ENCODE data around the gene IGSF21.

The IGSF21 gene

GRCh38 chr1:18376661-18377060 is 269.1 kb downstream of the IGSF21 start:
- no peak for DNase-seq

GRCh38 chr1:18380288-18380687 is 272.7 kb downstream of the IGSF21 start:
- DNase-seq = no peak

GRCh38 chr1:18384059-18384458 is 276.5 kb downstream of the IGSF21 start:
- DNase-seq = no peak

GRCh38 chr1:18384471-18384870 is 276.9 kb downstream of the IGSF21 start:
- no peak for DNase-seq

GRCh38 chr1:18385239-18385790 is 277.7 kb downstream of the IGSF21 start:
- no peak for DNase-seq

GRCh38 chr1:18386591-18386990 is 279.0 kb downstream of the IGSF21 start:
- DNase-seq = no peak

- no peak for DNase-seq
These were observed 279.7 kb downstream of the IGSF21 start for GRCh38 chr1:18387307-18387706.

DNA sequence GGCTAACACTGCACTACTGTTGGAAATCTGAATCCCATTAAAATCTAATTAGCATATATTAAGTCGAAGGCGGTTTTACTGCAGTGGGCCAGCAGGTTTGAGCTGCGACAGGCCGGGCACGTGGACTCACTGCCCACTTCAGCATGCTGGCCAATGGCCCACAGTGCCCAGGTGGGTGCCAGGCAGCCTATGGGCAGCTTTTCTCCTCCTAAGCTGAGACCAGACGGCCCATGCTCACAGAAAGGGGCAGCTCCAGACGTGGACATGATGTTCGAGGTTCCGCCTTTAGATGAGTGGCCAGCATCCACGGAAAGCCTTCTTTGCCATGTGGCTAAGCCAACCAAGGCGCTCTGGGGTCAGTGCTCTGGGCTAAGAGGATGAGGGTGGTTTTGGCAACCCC is 283.4 kb downstream of the IGSF21 start:
- DNase-seq = no peak

DNA sequence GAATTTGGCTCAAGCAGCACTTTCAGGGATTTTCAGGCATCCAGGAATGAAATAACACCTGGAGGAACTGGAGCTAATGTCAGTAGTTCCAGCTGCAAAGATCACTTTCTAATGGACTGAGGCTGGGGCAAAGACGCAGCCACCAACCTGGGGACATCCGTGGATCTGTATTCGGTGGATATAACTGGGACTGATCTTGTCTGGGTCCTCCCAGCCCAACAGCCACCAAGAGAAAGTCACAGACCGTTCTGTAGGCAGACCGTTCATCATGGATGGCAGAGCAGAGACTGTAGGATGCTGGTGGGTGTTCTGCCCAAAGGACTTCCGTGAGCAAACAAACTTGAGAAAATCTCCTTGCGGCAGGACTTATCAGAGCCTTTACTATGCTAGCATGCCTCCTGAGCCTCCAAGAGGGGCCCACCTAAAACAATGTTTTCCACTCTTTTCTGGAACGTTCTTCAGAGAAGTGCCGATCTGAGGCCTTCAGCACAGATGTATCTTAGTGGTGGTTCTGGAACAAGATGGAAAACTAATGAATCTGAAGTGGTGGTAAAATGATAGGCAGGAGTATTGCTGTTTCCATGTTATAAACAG is 287.1 kb downstream of the IGSF21 start:
- DNase-seq = no peak

DNA sequence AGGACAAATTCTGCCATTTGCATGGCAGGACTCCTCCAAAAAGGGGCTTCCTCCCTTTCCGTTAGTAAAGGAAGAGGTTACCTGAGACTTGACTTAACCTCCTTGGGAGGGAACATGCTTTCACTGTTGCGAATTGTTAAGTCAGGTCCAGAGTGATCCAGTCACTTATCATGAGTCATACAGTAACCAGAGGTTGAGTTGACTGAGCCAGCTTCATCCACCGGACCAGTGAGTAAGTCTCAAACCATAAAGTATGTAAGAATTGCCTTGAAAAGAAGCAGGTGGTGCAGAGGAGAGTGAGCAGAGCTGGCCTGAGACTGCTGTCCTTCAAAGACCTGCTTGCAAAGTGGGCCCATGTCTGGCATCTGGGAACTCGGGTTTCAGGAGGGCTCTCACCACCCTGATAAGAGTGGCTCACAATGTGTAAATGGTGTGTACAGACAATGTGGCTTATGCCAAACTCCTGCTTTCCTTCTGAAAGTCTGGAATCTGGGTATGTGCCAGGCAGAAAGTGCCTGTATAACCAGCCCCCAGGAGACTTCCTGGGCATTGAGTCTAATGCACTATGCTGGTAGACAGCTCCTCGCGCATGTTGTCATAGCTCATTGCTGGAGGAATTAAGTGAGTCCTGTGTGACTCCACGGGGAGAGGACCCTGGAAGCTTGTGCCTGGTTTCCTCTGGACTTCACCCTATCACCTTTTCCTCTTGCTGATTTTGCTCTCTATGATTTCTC is 288.8 kb downstream of the IGSF21 start:
- no peak for DNase-seq

DNA sequence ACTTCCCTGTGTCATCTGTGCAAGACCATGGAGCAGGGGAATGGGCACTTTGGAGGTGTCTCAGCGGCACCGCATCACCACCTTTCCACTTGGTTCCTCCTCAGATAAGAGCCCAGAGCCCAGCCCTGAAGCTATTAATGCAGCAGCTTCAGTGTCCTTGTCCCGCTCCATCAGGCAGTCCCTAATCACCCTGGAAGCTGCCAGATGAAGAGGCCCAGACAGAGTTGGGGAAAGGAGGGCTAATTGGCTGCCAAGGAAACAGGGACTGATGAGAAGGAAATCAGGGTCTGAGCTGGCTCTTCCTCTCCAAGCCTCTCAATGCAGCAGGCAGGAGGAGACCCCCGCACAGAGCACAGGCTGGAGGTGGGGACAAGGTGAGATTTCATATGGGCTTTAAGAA is 290.0 kb downstream of the IGSF21 start:
- no peak for DNase-seq

GRCh38 chr1:18398791-18399530 is 291.4 kb downstream of the IGSF21 start:
- DNase-seq = no peak

DNA sequence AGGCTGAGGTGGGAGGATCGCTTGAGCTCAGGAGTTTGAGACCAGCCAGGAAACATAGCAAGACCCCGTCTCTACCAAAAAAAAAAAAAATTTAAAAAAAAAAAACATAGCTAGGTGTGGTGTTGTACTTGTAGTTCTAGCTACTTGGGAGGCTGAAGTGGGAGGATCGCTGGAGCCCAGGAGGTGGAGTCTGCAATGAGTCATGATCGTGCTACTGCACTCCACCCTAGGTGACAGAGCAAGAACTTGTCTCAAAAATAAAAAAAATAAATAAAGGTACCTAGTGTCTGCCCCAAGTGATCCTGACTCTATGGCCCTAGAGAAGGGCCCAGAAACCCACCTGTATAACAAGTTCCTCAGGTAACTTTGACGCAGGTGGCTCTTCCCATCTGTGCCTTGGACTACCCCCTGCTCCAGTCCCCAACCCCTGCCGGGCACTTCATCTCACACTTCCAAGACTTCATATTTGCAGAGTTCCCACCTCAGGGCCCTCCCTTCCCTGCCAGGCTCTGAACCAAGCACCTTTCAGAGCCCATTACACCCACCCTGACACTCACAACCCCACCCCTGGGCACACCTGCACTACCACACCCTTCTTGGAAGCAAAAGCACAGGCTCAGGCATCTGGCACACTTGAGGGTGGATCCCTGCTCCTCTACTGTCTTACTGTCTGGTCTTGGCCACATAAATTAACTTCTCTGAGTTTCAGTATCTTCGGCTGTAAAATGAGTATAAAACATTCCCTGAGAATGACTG is 292.9 kb downstream of the IGSF21 start:
- DNase-seq = no peak

GRCh38 chr1:18401921-18402320 is 294.3 kb downstream of the IGSF21 start:
- no peak for DNase-seq

GRCh38 chr1:18404460-18404859 is 296.9 kb downstream of the IGSF21 start:
- DNase-seq = no peak

DNA sequence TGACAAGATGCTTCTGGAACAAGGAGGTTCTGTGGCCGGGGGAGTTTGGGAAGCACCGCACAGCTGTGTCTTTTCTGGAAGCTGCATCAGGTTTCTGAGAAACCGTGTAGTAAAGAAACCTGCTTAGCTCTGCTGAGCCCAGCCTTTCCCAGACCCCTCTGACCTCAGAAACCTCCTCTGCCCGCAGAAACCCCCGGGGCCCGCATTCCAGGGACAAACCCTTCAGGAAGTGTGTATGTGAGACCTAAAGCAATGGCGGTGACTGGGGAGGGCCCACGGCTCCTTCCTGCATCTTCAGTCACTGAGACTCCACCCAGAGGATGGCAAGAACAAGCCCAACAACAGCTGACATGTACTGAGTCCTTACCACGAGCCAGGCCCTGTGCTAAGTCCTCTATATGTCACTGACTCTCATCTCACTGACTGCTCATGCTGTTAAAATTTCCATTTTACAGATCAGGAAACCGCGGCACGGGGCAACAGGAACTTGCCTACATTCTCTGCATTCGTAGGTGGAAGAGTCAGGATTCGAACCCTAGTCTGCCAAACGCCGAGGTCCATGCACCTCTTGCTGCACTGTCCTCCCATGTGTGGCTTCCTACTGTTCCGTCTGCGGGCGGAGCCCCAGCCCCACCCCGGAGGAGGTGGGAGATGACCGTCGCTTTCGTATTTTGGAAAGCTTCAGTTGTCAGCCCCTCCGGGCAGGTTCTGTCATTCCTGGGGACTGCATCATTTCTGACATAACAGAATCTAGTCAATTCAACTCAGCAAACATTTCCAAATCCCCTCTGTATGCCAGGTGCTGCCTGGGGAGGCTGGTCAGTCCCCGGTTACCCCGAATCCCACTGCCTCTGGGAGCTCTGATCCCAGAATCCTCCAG is 299.8 kb downstream of the IGSF21 start:
- no peak for DNase-seq

DNA sequence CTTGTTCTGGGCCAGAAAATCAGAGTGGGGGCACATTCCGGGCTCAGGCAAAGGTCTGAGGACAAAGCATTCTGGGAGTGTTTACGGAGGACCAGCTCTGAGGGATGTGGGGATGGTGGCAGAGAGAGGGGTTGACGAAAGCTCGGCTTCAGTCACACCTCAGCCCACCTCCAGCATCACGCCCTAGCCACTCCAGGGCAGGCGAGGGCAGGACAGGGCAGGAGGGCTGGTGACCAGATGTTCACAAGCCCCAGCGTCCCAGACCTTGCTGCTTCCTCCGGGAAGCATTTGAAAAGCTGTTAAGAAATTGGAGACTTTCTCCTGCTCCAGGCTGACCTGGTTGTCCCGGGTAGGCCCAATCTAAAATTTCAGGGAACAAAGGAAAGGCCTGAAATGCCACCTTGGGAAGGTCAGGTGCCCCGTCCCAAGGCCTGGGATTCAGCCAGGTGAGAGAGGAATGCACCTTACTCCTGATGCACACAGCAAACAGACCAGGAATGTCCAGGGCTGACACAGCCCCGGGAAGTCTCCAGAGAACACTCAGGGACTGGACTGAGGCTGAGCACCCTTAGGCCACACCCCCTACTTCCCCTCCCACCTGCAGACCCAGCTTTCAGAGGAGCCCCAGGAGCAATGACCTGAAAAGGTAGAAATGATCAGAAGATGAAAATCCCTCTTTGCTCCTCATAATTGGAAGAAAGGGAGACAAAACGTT is 301.2 kb downstream of the IGSF21 start:
- no peak for DNase-seq

GRCh38 chr1:18409609-18410237 is 302.1 kb downstream of the IGSF21 start:
- no peak for DNase-seq

DNA sequence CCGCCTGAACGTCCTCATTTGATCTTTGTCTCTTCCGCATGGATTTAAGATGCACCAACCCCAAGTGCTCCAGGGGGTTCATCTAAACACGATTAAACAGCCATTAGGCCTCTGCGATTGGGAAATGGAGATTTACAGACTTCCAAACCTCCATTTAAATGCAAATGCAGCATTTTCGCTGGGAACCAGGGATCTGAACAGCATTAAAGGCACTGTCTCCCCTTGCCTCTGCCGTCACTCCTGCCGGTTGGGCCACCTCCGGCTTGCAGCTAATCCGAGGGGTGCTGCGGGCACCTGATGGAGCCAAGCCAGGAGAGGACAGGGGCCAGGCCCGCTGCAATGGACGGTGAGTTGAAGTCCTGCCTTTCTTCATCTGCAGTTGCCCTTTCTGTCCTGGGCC is 302.8 kb downstream of the IGSF21 start:
- DNase-seq = no peak

DNA sequence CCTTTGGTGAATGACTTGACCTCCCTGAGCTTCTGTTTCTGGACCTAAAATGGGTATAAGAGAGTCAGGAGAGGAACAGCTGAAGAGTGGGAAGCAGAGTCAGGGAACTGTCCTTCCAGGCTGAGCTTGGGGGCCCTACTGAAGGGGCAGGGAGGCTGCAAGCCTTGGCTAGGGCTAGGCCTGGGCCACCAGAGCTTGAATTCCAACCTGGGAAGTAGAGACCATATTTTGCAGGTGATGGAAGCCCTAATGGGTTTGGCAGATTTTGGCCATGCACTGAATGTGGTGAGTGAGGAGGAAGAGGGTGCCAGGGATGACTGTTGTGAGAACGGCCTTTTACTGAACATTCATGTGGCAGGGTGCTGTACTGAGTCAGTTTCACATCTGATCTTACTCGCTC is 303.7 kb downstream of the IGSF21 start:
- no peak for DNase-seq

Data from suppressor macrophage treated with lipopolysaccharide for 4 hours (primary cell).